ENCODE data around the gene TEX101. TPM values are rescaled to one million over a fixed set of nuclear protein-coding genes. Genes with fewer than 3 reads are reported as not detected.

Gene TEX101
- total RNA-seq, 1 donor from 2014 or later: not detected

GRCh38 chr19:43462785-43463380 lies 48.2 kb downstream of the TEX101 start:
- FAIRE-seq (no peak), DNase-seq (ENCODE audit: low read depth) (no peak)
- Histone ChIP-seq H3K27me3 (ENCODE audit: control insufficient read depth, insufficient read depth, low read length) (no peaks in the 10 kb centered on the region), H3K4me3 (ENCODE audit: low read depth, low read length) (peak overlapping the region; percentile 31), H3K36me3 (ENCODE audit: control insufficient read depth, insufficient read depth, low read length) (peaks cover 4% of the 10 kb centered on the region)
- TF ChIP-seq CTCF (IDR thresholded peaks at IDR 0.05; ENCODE audit: insufficient read depth, low read length, severe bottlenecking): no peak

GRCh38 chr19:43463381-43464133 lies 48.9 kb downstream of the TEX101 start:
- H3K36me3 ChIP-seq (ENCODE audit: control insufficient read depth, insufficient read depth, low read length): peaks cover 4% of the 10 kb centered on the region
- H3K4me3 ChIP-seq (ENCODE audit: low read depth, low read length): peak overlapping the region; percentile 64
- H3K27me3 ChIP-seq (ENCODE audit: control insufficient read depth, insufficient read depth, low read length): no peaks in the 10 kb centered on the region
- TF ChIP-seq CTCF (IDR thresholded peaks at IDR 0.05; ENCODE audit: insufficient read depth, low read length, severe bottlenecking): no peak
- DNase-seq (ENCODE audit: low read depth): peak; percentile 85
- no peak for FAIRE-seq

GRCh38 chr19:43464134-43464775 lies 49.6 kb downstream of the TEX101 start:
- DNase-seq (ENCODE audit: low read depth) (no peak), FAIRE-seq (no peak)

GRCh38 chr19:43465468-43466120 lies 50.9 kb downstream of the TEX101 start, which contains the start of gene LYPD3:
Gene LYPD3, minus strand, starts transcription at chr19:43465608. Its CDS starts 37 bp downstream, at chr19:43465571.
- H3K36me3 ChIP-seq (ENCODE audit: control insufficient read depth, insufficient read depth, low read length): peaks cover 4% of the 10 kb centered on the region
- FAIRE-seq: no peak
- H3K27me3 ChIP-seq (ENCODE audit: control insufficient read depth, insufficient read depth, low read length): no peaks in the 10 kb centered on the region
- peak; percentile 90 for DNase-seq (ENCODE audit: low read depth)
- H3K4me3 ChIP-seq (ENCODE audit: low read depth, low read length): peak within 1 kb of the TSS; percentile 64
- no peak for TF ChIP-seq CTCF (IDR thresholded peaks at IDR 0.05; ENCODE audit: insufficient read depth, low read length, severe bottlenecking)

More at GRCh38 chr19:43464134-43464775, 49.6 kb downstream of the TEX101 start:
- TF ChIP-seq CTCF (IDR thresholded peaks at IDR 0.05; ENCODE audit: insufficient read depth, low read length, severe bottlenecking): no peak
- Histone ChIP-seq H3K36me3 (ENCODE audit: control insufficient read depth, insufficient read depth, low read length) (peaks cover 4% of the 10 kb centered on the region), H3K4me3 (ENCODE audit: low read depth, low read length) (peak overlapping the region; percentile 64), H3K27me3 (ENCODE audit: control insufficient read depth, insufficient read depth, low read length) (no peaks in the 10 kb centered on the region)

GRCh38 chr19:43466793-43467192 lies 52.1 kb downstream of the TEX101 start:
- H3K4me3 ChIP-seq (ENCODE audit: low read depth, low read length): no peak overlapping the region
- TF ChIP-seq CTCF (IDR thresholded peaks at IDR 0.05; ENCODE audit: insufficient read depth, low read length, severe bottlenecking): no peak
- H3K27me3 ChIP-seq (ENCODE audit: control insufficient read depth, insufficient read depth, low read length): no peaks in the 10 kb centered on the region
- H3K36me3 ChIP-seq (ENCODE audit: control insufficient read depth, insufficient read depth, low read length): no peaks in the 10 kb centered on the region
- FAIRE-seq (no peak), DNase-seq (ENCODE audit: low read depth) (no peak)

All from bronchial epithelial cell (primary cell).